SK-N-SH (cell line): ENCODE measurements around the gene DDX54. TPM values are rescaled to one million over a fixed set of nuclear protein-coding genes. Genes with fewer than 3 reads are reported as not detected.

Experiments used
- CTCF ChIA-PET: fragments of 300-600, 350-600 bp; formaldehyde crosslinking; extraction: SDS; loops from one replicate; lab custom pipeline; 2021; lab: Yijun Ruan, JAX
- POLR2A ChIA-PET: fragments of 350-600 bp; sonication (Branson Sonifier 250); formaldehyde crosslinking; extraction: SDS; loops from one replicate; lab custom pipeline; 2020; ENCODE audit warnings: antibody characterized with exemption, inconsistent platforms; lab: Yijun Ruan, JAX
- DNase-seq: peaks from one replicate; pipeline ENCODE4 v3.0.0; 2012
- H2AFZ ChIP-seq: fragments of 200-600 bp; sonication (generic); 2 replicates; pipeline ENCODE4 v1.8.1; 2016; ENCODE audit warnings: antibody characterized with exemption, mild to moderate bottlenecking, low read depth
- H3F3A ChIP-seq: fragments of 200-600 bp; sonication (generic); replicated peaks from 2 replicates; pipeline ENCODE3; 2016; ENCODE audit warnings: antibody characterized with exemption, mild to moderate bottlenecking; ENCODE audit not compliant: insufficient read depth
- H3K27ac ChIP-seq, 2 experiments: fragments of 200-500 bp in 1 of 2; fragments of 200-600 bp in 1 of 2; sonication (Bioruptor generic) in 1 of 2; sonication (generic), shearing (Covaris generic) in 1 of 2; 2 replicates each; pipeline versions ENCODE4 v1.5.1 to v1.6.1; 2014 to 2016; ENCODE audit warnings: low read depth in 2 of 2, inconsistent platforms in 1 of 2, low read length in 1 of 2, mild to moderate bottlenecking in 1 of 2, mixed read lengths in 1 of 2
- H3K27me3 ChIP-seq: fragments of 200-600 bp; sonication (generic), shearing (Covaris generic); 2 replicates; pipeline ENCODE4 v1.6.1; 2016; ENCODE audit warnings: mixed run types; ENCODE audit not compliant: insufficient read depth
- H3K36me3 ChIP-seq, 2 experiments: fragments of 200-500 bp in 1 of 2; fragments of 200-600 bp in 1 of 2; sonication (Bioruptor generic) in 1 of 2; sonication (generic) in 1 of 2; replicated peaks in 1 of 2; 2 replicates each; pipeline versions ENCODE3 to v1.5.1; 2014 to 2016; ENCODE audit warnings: low read length in 1 of 2, mild to moderate bottlenecking in 1 of 2; ENCODE audit not compliant: insufficient read depth in 2 of 2, control insufficient read depth in 1 of 2
- H3K4me1 ChIP-seq, 2 experiments: fragments of 200-500 bp in 1 of 2; fragments of 200-600 bp in 1 of 2; sonication (Bioruptor generic) in 1 of 2; sonication (generic), shearing (Covaris generic) in 1 of 2; 2 replicates each; pipeline versions ENCODE4 v1.5.1 to v1.6.1; 2014 to 2016; ENCODE audit warnings: low read depth in 1 of 2, low read length in 1 of 2, mixed run types in 1 of 2; ENCODE audit not compliant: insufficient read depth in 2 of 2, control insufficient read depth in 1 of 2
- H3K4me2 ChIP-seq: fragments of 200-600 bp; sonication (generic), shearing (Covaris generic); 2 replicates; pipeline ENCODE4 v1.6.1; 2017; ENCODE audit warnings: mixed run types
- H3K4me3 ChIP-seq, 2 experiments: fragments of 200-500 bp in 1 of 2; fragments of 200-600 bp in 1 of 2; sonication (Bioruptor generic) in 1 of 2; sonication (generic), shearing (Covaris generic) in 1 of 2; 2 replicates each; pipeline versions ENCODE4 v1.5.1 to v1.8.1; 2014 to 2016; ENCODE audit warnings: low read depth in 2 of 2, inconsistent platforms in 1 of 2, low read length in 1 of 2, mild to moderate bottlenecking in 1 of 2, mixed read lengths in 1 of 2, moderate library complexity in 1 of 2
- H3K79me2 ChIP-seq: fragments of 200-600 bp; sonication (generic); 2 replicates; pipeline ENCODE4 v1.8.1; 2017; ENCODE audit warnings: mild to moderate bottlenecking; ENCODE audit not compliant: insufficient read depth
- H3K9ac ChIP-seq: fragments of 200-600 bp; sonication (generic); 2 replicates; pipeline ENCODE4 v1.6.1; 2017; ENCODE audit warnings: mixed run types
- H3K9me2 ChIP-seq: fragments of 200-600 bp; sonication (generic); 2 replicates; pipeline ENCODE4 v1.6.1; 2017; ENCODE audit warnings: mixed run types
- H3K9me3 ChIP-seq: fragments of 200-600 bp; sonication (generic); 2 replicates; pipeline ENCODE4 v1.6.1; 2017; ENCODE audit warnings: mixed run types, mild to moderate bottlenecking, moderate library complexity
- H4K20me1 ChIP-seq: fragments of 200-600 bp; sonication (generic); 2 replicates; pipeline ENCODE4 v1.6.1; 2017; ENCODE audit warnings: mild to moderate bottlenecking, mixed run types; ENCODE audit not compliant: insufficient read depth
- CHD2 ChIP-seq: fragments of 150-350 bp; IDR thresholded peaks from 2 replicates; pipeline ENCODE4 v1.6.1; 2018; ENCODE audit warnings: low read length; ENCODE audit not compliant: partially characterized antibody
- EZH2phosphoT487 ChIP-seq: fragments of 200-600 bp; sonication (generic); IDR thresholded peaks from 2 replicates; pipeline ENCODE4 v1.6.1; 2017; ENCODE audit warnings: low read depth, mixed run types, mild to moderate bottlenecking, antibody characterized with exemption, moderate library complexity, borderline replicate concordance
- FOSL2 ChIP-seq: IDR thresholded peaks from 2 replicates; pipeline ENCODE4 v1.4.0; 2012; ENCODE audit warnings: low read depth, mild to moderate bottlenecking, moderate library complexity, borderline replicate concordance
- FOXM1 ChIP-seq: IDR thresholded peaks from 2 replicates; pipeline ENCODE4 v1.4.0; 2012; ENCODE audit warnings: low read depth, mild to moderate bottlenecking
- GABPA ChIP-seq: IDR thresholded peaks from 2 replicates; pipeline ENCODE4 v1.4.0; 2012; ENCODE audit warnings: low read depth, mild to moderate bottlenecking
- MAX ChIP-seq: IDR thresholded peaks from 2 replicates; pipeline ENCODE4 v1.4.0; 2012; ENCODE audit warnings: low read depth
- PBX3 ChIP-seq: IDR thresholded peaks from 2 replicates; pipeline ENCODE4; 2012
- RAD21 ChIP-seq: IDR thresholded peaks from 2 replicates; pipeline ENCODE4 v1.6.1; 2012; ENCODE audit warnings: mild to moderate bottlenecking, low read length
- RCOR1 ChIP-seq: fragments of 150-350 bp; IDR thresholded peaks from 2 replicates; pipeline ENCODE4 v1.6.1; 2017; ENCODE audit warnings: antibody characterized with exemption, low read length
- REST ChIP-seq: IDR thresholded peaks from 2 replicates; pipeline ENCODE4 v1.6.1; 2012; ENCODE audit warnings: mild to moderate bottlenecking, low read depth, low read length, moderate library complexity
- RXRA ChIP-seq: IDR thresholded peaks from 2 replicates; pipeline ENCODE4 v1.4.0; 2012; ENCODE audit warnings: low read depth, mild to moderate bottlenecking, borderline replicate concordance
- SMC3 ChIP-seq: IDR thresholded peaks from 2 replicates; pipeline ENCODE4 v1.6.1; 2012; ENCODE audit warnings: low read depth, low read length, improper control_type of control experiment
- TCF12 ChIP-seq: IDR thresholded peaks from 2 replicates; pipeline ENCODE4 v1.4.0; 2012
- USF1 ChIP-seq: IDR thresholded peaks from 2 replicates; pipeline ENCODE4 v1.4.0; 2012; ENCODE audit warnings: low read depth, borderline replicate concordance
- USF2 ChIP-seq: fragments of 150-350 bp; IDR thresholded peaks from 2 replicates; pipeline ENCODE4 v1.6.1; 2017; ENCODE audit warnings: antibody characterized with exemption, low read length, low read depth, borderline replicate concordance
- YY1 ChIP-seq: IDR thresholded peaks from 2 replicates; pipeline ENCODE4 v1.4.0; 2012; ENCODE audit warnings: low read depth, mild to moderate bottlenecking
- WGBS: methylation state at CpG from one replicate; pipeline ENCODE4 v1.1.6; 2017; ENCODE audit warnings: low lambda C conversion rate; 5-methylcytosine and 5-hydroxymethylcytosine counted together
- polyA plus RNA-seq, 3 experiments: library from polyadenylated mRNA; depleted of rRNA; stranded (reverse); fragments of >200 nt; gene quantifications; 2 replicates each; pipeline ENCODE4 v1.2.3, GENCODE V29; 2012

DDX54 gene
- polyA plus RNA-seq, 1 of the 3 experiments (the other 2 are of a cell fraction) = 69.9 TPM

GRCh38 chr12:113115455-113116126, 69.7 kb downstream of the DDX54 start:
- H3K27me3 ChIP-seq = no peaks in the 10 kb centered on the region
- H3K79me2 ChIP-seq = no peaks in the 10 kb centered on the region
- no peaks in the 10 kb centered on the region for H3K9me2 ChIP-seq
- H3F3A ChIP-seq = no peaks in the 10 kb centered on the region
- WGBS = 66% methylated on average over 17 of the region's 22 CpGs
- ChIA-PET CTCF (interaction anchor here (1.4 to 1.7 kb wide), 5 partner anchors 17 to 123 kb away, joined by 3 to 10 read pairs (median 4); no protein-coding TSS in a partner anchor), POLR2A (no interaction called here)
- no peak overlapping the region for H3K9ac ChIP-seq
- H3K4me3 ChIP-seq = no peak overlapping the region
- H3K9me3 ChIP-seq = no peaks in the 10 kb centered on the region
- H3K27ac ChIP-seq = no peak overlapping the region
- no peak overlapping the region for H2AFZ ChIP-seq
- TF ChIP-seq YY1 (no peak), USF1 (no peak), SMC3 (no peak), EZH2phosphoT487 (no peak), REST (no peak), CHD2 (no peak), PBX3 (no peak), RXRA (no peak), RCOR1 (no peak), RAD21 (no peak), TCF12 (no peak), GABPA (no peak), FOSL2 (no peak), MAX (no peak), USF2 (no peak), FOXM1 (no peak)
- H3K4me2 ChIP-seq = no peak overlapping the region
- peaks cover 0 to under 1% of the 10 kb centered on the region in 2 experiments; a peak in 1 of 4 replicates for H3K4me1 ChIP-seq
- no peak for DNase-seq
- no peaks in the 10 kb centered on the region for H4K20me1 ChIP-seq
- no peaks in the 10 kb centered on the region for H3K36me3 ChIP-seq
